GM21786 (cell line): ENCODE measurements around the gene LLGL1.

ENCODE experiments used
- ATAC-seq: cut with Tn5 transposase; IDR thresholded peaks from one replicate; pipeline ENCODE4 v1.9.1; 2021; ENCODE audit not compliant: unreplicated experiment

LLGL1 gene

DNA sequence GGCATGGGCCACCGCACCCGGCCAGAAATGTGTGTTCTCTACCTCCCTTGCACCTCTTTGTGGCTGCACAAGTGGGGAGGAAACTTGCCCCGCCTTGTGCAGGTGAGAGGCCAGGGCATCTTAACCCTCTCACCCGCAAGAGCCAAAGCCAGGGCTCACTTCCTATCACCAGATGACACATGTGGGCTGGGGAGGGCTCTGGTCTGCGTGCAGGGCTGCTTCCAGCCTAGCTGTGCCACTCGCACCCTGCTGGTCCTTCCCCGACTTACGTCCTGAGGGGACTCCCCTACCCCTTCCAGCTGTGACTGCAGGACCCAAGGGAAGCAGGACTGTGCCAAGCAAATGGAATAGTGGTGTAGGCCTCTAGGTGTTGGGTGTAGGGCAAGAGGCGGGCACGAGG lies 41.9 kb downstream of the LLGL1 start:
- ATAC-seq: no peak

DNA sequence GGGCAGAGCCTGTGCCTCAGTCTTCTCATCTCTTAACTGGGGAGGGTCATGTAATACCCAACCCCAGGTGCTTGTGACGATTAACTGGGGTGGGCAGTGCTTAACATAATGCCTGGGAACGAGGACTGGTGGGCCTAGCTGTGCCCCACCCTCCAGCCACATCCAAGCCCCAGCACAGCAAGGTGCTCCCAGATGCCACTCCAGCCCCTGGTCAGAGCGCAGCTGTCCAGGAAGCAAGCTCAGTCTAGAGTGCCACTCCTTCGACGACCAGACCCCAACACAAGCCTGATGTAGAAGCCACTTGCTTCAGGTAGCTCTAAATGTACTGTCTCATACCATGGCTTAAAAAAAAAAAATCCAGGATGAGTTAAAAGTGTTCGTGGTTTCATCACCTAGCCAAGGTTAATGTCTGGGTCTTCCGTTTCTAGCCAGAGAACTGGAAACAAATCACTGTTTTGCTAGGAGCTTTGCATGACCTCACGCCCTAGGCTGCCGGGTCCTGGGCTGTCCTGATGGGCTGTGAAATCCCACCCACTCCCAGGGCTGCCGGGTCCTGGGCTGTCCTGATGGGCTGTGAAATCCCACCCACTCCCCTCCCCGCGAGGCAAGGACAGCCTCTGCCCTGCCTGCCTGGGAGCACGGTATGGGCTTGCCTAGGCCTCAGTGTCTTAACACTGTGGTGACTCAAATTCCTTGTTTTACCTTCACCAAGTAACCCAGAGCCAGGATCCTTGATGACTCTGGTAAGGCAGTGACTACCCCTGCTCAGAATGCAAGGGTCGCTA lies 42.7 kb downstream of the LLGL1 start:
- no peak for ATAC-seq

DNA sequence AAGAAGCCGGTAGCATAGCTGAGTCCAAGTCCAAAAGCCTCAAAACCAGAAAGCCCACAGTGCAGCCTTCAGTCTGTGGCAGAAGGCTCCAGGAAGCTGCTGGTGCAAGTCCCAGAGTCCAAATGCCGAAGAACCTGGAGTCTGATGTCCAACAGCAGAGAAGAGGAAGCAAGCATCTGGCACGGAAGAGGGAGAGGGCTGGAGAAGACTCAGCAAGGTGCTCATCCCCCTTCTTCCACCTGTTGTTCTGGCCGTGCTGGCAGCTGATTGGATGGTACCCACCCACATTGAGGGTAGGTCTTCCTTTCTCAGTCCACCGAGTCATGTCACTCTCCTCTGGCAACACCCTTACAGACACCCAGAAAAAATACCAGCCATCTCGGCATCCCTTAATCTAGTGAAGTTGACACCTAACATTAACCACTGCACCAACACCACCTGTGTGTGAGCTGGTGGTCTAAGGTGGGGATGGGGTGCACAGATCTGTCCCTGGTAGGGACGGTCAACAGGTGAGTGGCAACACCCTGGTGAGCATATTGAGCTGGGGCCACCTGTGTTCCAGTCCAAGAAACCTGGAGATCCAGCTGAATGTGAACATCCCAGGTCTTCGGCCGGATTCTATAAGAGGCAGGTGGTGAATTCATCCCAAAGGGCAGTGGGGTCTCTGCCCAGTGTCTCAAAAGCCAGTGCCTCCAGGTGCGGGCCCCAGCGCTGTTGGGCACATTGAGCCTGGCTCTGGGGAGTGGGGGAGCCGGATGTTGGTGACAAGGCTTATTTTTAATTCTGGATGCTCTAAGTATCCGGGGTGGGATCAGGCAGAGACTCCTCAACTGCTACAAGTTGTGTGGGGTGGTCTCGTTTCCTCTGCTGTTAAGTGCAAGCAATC lies 44.9 kb downstream of the LLGL1 start:
- ATAC-seq: no peak

DNA sequence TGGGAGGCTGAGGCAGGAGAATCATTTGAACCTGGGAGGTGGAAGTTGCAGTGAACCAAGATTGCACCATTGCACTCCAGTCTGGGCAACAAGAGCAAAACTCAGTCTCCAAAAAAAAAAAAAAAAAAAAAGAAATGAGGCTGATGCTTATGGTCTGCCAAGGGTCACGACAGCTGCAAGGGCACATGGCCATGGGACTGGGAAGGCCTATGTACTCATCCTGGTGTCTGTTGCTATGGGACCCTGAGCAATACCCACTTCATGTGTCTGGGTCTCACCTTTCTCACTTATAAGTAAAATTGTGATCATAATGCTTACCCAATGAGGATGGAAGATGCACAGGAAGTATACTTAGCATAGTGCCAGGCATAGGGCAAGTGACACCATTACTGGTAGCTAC lies 51.6 kb downstream of the LLGL1 start:
- no peak for ATAC-seq

DNA sequence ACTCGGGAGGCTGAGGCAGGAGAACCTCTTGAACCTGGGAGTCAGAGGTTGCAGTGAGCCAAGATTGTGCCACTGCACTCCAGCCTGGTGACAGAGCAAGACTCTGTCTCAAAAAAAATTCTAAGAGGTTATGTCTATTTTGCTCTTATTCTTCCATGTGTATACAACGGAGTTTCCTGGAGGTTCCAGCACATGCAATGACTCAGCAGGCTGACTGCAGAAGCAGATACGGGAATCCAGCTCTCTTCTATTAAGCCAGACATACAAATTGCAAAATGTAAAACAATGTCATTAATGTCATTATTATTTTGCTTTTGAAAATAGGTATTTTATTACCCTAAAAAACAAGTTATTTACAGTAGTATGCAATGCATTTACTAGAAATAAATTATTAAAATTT lies 53.4 kb downstream of the LLGL1 start:
- no peak for ATAC-seq

DNA sequence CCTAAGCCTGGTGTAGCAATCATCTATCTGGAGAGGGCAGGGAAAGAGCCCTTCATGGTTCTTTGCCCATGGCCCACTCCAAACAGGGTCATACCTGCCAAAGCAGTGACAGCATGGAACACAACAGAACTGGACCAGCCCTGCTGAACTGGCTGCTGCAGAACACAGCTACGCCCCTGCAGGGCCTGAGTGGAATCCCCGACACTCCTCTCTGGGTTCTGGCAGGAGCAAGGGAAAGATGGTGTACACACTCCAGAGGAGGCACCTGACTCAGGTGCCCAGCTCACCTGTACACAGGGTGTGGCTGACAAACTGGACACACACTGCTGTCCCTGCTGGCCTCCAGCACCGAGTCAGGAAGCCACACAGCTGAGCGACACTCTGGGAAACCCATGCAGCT lies 54.8 kb downstream of the LLGL1 start:
- ATAC-seq: no peak

DNA sequence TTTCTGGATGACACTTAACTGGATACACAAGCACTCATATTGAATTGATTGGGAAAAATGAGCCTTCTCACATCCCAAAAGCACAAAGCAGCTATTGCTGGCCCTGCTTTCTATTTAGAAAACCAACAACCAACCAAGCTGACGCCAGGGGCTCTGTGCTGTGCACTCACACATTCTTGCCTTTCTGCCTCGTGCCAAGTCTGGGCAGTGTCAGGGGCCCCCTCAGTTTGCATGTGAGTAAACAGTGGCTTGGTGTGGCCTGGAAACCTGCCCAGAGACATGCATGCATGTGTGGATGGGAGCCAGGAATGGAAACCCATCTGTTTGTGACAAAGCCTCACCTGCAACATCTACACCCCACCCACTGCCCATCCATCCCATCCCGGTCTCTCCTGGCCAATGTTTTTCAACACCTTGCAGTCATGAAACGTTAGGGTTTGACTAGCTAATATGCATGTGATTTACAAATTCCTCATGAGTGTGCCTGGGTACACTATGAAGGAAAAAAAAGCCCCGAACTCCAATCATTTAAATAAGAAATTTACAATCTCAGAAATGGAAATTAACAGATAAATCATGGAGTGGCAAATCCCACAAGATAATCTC lies 55.4 kb downstream of the LLGL1 start:
- ATAC-seq: no peak

DNA sequence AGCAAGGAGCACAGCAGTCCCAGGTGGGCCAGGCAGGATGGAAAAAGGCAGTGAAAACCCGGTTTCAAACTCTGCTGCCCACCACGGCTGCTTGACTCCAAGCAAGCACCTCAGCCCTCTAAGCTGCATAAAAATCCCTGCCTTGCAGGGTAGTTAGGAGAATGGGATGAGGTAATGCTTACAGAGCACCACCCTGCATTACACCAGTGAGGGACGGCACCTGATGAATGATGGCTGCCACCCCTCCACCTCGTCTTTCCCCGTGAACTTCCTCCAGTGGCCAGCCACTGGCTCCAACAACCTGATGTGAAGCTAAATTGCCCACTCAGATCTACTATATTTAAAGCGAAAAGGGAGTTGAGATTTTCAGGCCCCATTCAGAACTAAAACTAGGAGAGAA lies 56.4 kb downstream of the LLGL1 start:
- ATAC-seq: no peak

DNA sequence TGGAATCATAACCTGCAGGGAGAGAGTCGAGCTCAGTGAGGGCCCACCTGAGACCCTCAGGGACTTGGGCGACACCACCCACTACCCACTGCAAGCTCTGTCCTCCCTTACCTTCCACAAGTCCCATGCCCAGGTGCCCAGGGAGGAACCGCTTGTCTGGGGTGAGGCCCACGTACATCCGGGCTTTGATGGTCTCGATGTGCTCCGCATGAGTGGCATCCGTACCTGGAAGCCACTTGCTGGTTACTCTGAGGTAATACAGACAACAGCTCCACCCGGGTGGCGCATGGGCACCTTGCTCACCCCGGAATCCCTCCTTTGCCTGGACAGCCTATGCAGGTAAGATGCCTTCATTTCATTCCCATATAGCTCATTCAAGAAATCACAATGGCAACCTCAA lies 59.9 kb downstream of the LLGL1 start:
- ATAC-seq: no peak

DNA sequence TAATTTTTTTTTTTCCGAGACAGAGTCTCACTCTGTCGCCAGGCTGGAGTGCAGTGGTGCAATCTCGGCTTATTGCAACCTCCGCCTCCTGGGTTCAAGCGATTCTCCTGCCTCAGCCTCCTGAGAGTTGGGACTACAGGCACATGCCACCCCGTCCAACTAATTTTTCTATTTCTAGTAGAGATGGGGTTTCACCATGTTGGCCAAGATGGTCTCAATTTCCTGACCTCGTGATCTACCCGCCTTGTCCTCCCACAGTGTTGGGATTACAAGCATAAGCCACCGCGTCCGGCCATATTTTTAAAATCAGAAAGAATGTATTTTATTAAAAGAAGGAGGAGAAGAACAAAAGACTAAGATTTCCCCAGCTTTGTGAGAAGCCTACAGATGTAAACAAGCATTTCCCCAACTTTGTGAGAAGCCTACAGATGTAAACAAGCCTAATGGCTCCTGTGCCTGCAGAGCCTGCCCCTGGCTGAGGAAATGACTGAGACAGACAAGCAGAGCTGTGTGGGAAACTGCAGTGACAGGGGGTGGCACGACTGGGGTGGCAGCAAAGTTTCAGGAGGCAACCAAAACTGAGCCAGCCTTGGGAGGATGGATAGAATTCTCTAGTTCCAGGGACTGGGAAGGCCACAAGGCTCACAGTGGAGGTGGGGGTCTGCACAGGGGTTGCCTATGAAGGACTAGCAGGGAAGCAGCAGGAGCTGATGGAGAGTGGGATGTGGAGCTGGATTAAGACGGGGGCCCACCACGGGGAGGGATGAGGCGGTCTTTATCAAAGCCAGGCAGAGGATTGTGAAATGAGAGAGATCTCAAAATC lies 66.5 kb downstream of the LLGL1 start:
- ATAC-seq: no peak
